GM12891 (cell line): ENCODE measurements around the gene KRT24.

ENCODE experiments used
- POLR2A ChIP-seq: IDR thresholded peaks from 2 replicates; pipeline ENCODE4 v1.6.1; 2011; ENCODE audit warnings: low read depth, low read length, control low read depth
- POLR2AphosphoS5 ChIP-seq: IDR thresholded peaks from 2 replicates; pipeline ENCODE4 v1.6.1; 2011; ENCODE audit warnings: low read depth, low read length, control low read depth

DNA sequence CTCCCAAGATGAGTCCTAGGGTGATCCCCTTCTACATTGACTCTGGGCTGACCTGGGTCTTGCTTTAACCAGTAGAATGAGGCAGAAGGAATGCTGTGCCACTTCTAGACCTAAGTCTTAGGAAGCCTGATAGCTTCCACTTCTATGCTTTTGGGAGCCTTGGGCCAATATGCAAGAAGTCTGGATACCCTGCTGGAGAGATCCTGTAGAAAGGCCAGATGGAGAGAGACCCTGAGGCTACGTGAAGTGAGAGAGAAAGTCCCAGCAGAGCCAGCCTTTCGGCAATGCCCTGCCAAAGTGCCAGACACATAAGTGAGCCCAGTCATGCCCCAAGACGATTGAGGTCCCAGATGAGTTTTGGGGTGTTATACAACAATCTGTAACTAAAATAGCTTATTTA is 40.3 kb downstream of the KRT24 start:
- no peak for TF ChIP-seq POLR2AphosphoS5
- TF ChIP-seq POLR2A = no peak
